KMS-11 (cell line): Measurements from ENCODE around the gene NAGS.
"Not testable (repeated sequence)": the region's sequence is repeated elsewhere in the genome, so short reads cannot be mapped to it uniquely, and the experiment has no call there.

ENCODE experiments used
- H2AFZ ChIP-seq: fragments of 200-600 bp; sonication (generic); 2 replicates; pipeline ENCODE4 v1.6.1; 2016; ENCODE audit warnings: antibody characterized with exemption, mixed run types, low read depth
- H3K27ac ChIP-seq: fragments of 200-600 bp; sonication (generic); 2 replicates; pipeline ENCODE4 v1.6.1; 2016; ENCODE audit warnings: mild to moderate bottlenecking, mixed run types
- H3K27me3 ChIP-seq: fragments of 200-600 bp; sonication (generic); 2 replicates; pipeline ENCODE4 v1.6.1; 2017; ENCODE audit warnings: mild to moderate bottlenecking, low read depth, mixed run types, moderate library complexity; ENCODE audit not compliant: insufficient read depth
- H3K36me3 ChIP-seq: fragments of 200-600 bp; sonication (generic); 2 replicates; pipeline ENCODE4 v1.6.1; 2017; ENCODE audit warnings: mild to moderate bottlenecking, mixed run types; ENCODE audit not compliant: insufficient read depth
- H3K4me1 ChIP-seq: fragments of 200-600 bp; sonication (generic); 2 replicates; pipeline ENCODE4 v1.6.1; 2016; ENCODE audit warnings: mild to moderate bottlenecking, low read depth, mixed run types; ENCODE audit not compliant: poor library complexity, severe bottlenecking
- H3K4me2 ChIP-seq: fragments of 200-600 bp; sonication (generic); 2 replicates; pipeline ENCODE4 v1.7.0; 2016; ENCODE audit warnings: mild to moderate bottlenecking, mixed run types
- H3K4me3 ChIP-seq: fragments of 200-600 bp; sonication (generic); IDR thresholded peaks from 2 replicates; pipeline ENCODE4 v1.6.1; 2017; ENCODE audit warnings: low read depth, low read length, mixed read lengths; ENCODE audit not compliant: insufficient read depth
- H3K79me2 ChIP-seq: fragments of 200-600 bp; sonication (generic); 2 replicates; pipeline ENCODE4 v1.6.1; 2016; ENCODE audit warnings: low read depth, mixed run types; ENCODE audit not compliant: insufficient read depth
- H3K9ac ChIP-seq: fragments of 200-600 bp; sonication (generic); 2 replicates; pipeline ENCODE4 v1.6.1; 2016; ENCODE audit warnings: mild to moderate bottlenecking, mixed run types
- H4K20me1 ChIP-seq: fragments of 200-600 bp; sonication (generic); 2 replicates; pipeline ENCODE4 v1.6.1; 2016; ENCODE audit warnings: mild to moderate bottlenecking, mixed run types; ENCODE audit not compliant: insufficient read depth
- CTCF ChIP-seq: fragments of 200-600 bp; sonication (generic); conservative IDR thresholded peaks from 2 replicates; pipeline ENCODE4 v1.6.1; 2017; ENCODE audit warnings: low read depth, mild to moderate bottlenecking, antibody characterized with exemption, low read length, moderate library complexity, mixed read lengths

The NAGS gene

GRCh38 chr17:44033861-44034408 lies 29.5 kb downstream of the NAGS start:
- H4K20me1 ChIP-seq, result no peaks in the 10 kb centered on the region
- no peak overlapping the region for H3K4me2 ChIP-seq
- H3K36me3 ChIP-seq, result 0 out of 2 replicates have a peak, but pooled peaks cover 4% of the 10 kb centered on the region

GRCh38 chr17:44034688-44035087 lies 30.3 kb downstream of the NAGS start:
- not testable (repeated sequence) for H3K9ac ChIP-seq, H3K27me3 ChIP-seq, H3K27ac ChIP-seq, H3K4me2 ChIP-seq, H4K20me1 ChIP-seq, H3K4me1 ChIP-seq, H2AFZ ChIP-seq, H3K36me3 ChIP-seq, H3K4me3 ChIP-seq, H3K79me2 ChIP-seq

More at GRCh38 chr17:44033861-44034408, 29.5 kb downstream of the NAGS start:
- H3K9ac ChIP-seq, result no peak overlapping the region
- no peak overlapping the region for H2AFZ ChIP-seq
- peaks cover 5% of the 10 kb centered on the region; the same call in 1 of the 2 replicates for H3K79me2 ChIP-seq
- no peak overlapping the region for H3K4me3 ChIP-seq
- no peak overlapping the region for H3K27ac ChIP-seq
- H3K27me3 ChIP-seq, result no peaks in the 10 kb centered on the region
- no peak for TF ChIP-seq CTCF
- H3K4me1 ChIP-seq, result peaks cover 4% of the 10 kb centered on the region

- Histone ChIP-seq H4K20me1 (peaks cover 3% of the 10 kb centered on the region; the same call in 1 of the 2 replicates), H2AFZ (no peak overlapping the region), H3K36me3 (0 out of 2 replicates have a peak, but pooled peaks cover 4% of the 10 kb centered on the region), H3K4me2 (no peak overlapping the region), H3K4me1 (peaks cover 14% of the 10 kb centered on the region), H3K27ac (no peak overlapping the region), H3K79me2 (peaks cover 34% of the 10 kb centered on the region; the same call in 1 of the 2 replicates), H3K27me3 (no peaks in the 10 kb centered on the region), H3K9ac (no peak overlapping the region), H3K4me3 (no peak overlapping the region)
- TF ChIP-seq CTCF, result no peak
These were observed 33.0 kb downstream of the NAGS start for GRCh38 chr17:44037471-44037870.

GRCh38 chr17:44038604-44039011 lies 34.2 kb downstream of the NAGS start:
- H3K79me2 ChIP-seq, result peaks cover 43% of the 10 kb centered on the region; the same call in 1 of the 2 replicates

More at GRCh38 chr17:44038604-44039011, 34.2 kb downstream of the NAGS start:
- no peak for TF ChIP-seq CTCF
- peaks cover 14% of the 10 kb centered on the region for H3K4me1 ChIP-seq
- peaks cover 3% of the 10 kb centered on the region; the same call in 1 of the 2 replicates for H4K20me1 ChIP-seq
- H3K9ac ChIP-seq, result no peak overlapping the region
- peaks cover 4% of the 10 kb centered on the region; the same call in 1 of the 2 replicates for H3K36me3 ChIP-seq
- H3K4me3 ChIP-seq, result no peak overlapping the region
- no peak overlapping the region for H3K4me2 ChIP-seq
- no peak overlapping the region for H2AFZ ChIP-seq
- no peaks in the 10 kb centered on the region for H3K27me3 ChIP-seq
- H3K27ac ChIP-seq, result no peak overlapping the region
